HG02870 (cell line): ENCODE results near the gene RHOV.
A peak's percentile ranks its signal among the peaks of the same experiment; 100 is the strongest.

Experiments used
- ATAC-seq: cut with Tn5 transposase; IDR thresholded peaks from one replicate; pipeline ENCODE4 v1.9.1; 2021; ENCODE audit warnings: mild to moderate bottlenecking, moderate library complexity; ENCODE audit not compliant: unreplicated experiment

RHOV gene

GRCh38 chr15:40904552-40905201, 30.6 kb upstream of the RHOV start:
- no peak for ATAC-seq

- no peak for ATAC-seq
Measured at GRCh38 chr15:40902605-40903561, 28.8 kb upstream of the RHOV start.

GRCh38 chr15:40901053-40901443, 27.0 kb upstream of the RHOV start:
- no peak for ATAC-seq

GRCh38 chr15:40900256-40901052, 26.4 kb upstream of the RHOV start:
- no peak for ATAC-seq

- ATAC-seq = no peak
Measured at GRCh38 chr15:40899536-40900207, 25.6 kb upstream of the RHOV start.

GRCh38 chr15:40894681-40895448, 20.8 kb upstream of the RHOV start:
- ATAC-seq = no peak

GRCh38 chr15:40893733-40894680, 20.0 kb upstream of the RHOV start, which contains the start of gene VPS18:
Gene VPS18, plus strand, starts transcription at chr15:40894450. Its CDS starts 319 bp downstream, at chr15:40894769.
- ATAC-seq = peak; percentile 84

- no peak for ATAC-seq
Measured at GRCh38 chr15:40893019-40893670, 19.1 kb upstream of the RHOV start.

- ATAC-seq = no peak
Measured at GRCh38 chr15:40892447-40893012, 18.5 kb upstream of the RHOV start.

- ATAC-seq = no peak
Measured at GRCh38 chr15:40891810-40892446, 17.9 kb upstream of the RHOV start.

- ATAC-seq = no peak
Measured at GRCh38 chr15:40891138-40891537, 17.1 kb upstream of the RHOV start.

GRCh38 chr15:40889112-40889511, 15.1 kb upstream of the RHOV start:
- no peak for ATAC-seq

GRCh38 chr15:40886586-40886985, 12.6 kb upstream of the RHOV start:
- ATAC-seq = no peak

GRCh38 chr15:40881351-40881750, 7.3 kb upstream of the RHOV start:
- ATAC-seq = no peak

GRCh38 chr15:40879609-40880008, 5.6 kb upstream of the RHOV start:
- no peak for ATAC-seq

- ATAC-seq = peak; percentile 69
Measured at GRCh38 chr15:40878785-40879184, 4.8 kb upstream of the RHOV start.

- ATAC-seq = no peak
Measured at GRCh38 chr15:40877694-40878093, 3.7 kb upstream of the RHOV start.
